Activated CD4-positive, CD25-positive, alpha-beta regulatory T cell treated with anti-CD3 and anti-CD28 coated beads, Interleukin-2, amount 50 U/mL, for 72 hours (primary cell): ENCODE measurements around the gene IGHMBP2.
A peak's percentile ranks its signal among the peaks of the same experiment; 100 is the strongest.

Source experiments
- DNase-seq: peaks from one replicate; pipeline ENCODE4 v3.0.0; 2021

The IGHMBP2 gene

DNA sequence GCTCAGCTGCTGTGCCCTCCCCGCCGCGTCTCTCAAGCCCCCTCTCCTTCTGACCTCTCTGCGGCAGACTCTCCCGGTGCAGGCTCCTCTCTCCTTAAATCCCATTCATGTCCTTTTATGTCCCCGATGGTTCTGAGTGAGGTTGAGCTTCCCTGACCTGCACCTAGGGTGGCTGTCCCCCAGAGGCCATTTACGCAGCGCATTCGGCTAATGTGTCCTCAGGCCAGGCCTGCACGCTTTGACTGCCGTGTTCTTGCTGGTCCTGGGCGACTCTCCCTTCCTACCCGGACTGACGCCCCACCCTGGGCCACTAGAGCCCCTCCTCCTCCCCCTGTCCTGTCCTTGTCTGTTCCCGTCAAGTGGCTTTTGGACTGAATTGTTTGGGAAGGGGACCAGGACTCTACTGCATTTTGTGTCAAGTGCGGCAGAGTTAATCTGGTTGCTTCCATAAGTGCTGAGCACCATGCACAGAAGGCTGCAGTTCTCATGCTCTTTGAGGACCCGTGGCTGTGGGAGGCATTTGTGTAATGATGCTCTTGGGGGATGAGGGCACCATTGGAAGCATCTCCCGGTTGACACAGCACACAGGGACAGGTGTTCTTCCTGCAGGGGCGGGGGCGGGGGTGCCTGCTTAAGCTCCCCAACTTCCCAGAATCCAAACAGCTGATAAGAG, 37.1 kb downstream of the IGHMBP2 start:
- DNase-seq = no peak

DNA sequence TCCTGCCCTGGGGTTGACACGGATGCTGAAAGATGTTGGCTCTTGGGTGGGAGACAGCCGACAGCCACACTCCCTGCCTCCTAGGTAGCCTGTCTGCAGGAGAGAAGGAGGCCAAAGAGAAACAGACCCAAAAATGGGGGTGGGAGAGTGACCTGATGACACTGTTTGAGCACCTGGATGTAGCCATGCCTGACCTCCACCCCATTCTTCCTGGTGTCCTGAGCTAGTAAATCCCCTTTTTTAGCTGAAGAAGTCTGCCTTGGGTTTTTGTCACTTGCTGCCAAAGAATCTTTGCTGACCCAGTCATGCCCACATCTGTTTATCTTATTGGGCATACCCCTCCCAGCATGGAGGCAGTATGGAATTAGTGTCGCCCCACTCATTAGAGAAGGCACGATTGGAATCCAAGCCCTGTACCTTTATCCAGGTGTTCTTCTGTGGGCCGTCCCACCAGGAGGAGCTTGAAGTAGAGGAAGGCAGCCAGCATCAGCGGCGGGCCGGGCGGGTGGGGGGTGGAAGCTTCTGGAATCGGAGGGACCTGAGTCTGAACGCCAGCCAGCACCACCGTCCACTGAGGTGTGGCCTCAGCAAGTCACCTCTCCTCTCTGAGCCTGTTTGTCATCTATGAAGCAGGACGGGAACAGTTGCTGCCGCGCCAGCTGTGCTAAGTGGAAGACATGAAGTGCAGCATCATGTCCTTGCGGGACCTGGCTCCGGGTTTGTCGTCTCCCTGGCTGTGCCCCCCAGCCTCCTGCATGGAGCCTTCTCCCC, 37.8 kb downstream of the IGHMBP2 start:
- no peak for DNase-seq

GRCh38 chr11:68942095-68942620, 38.5 kb downstream of the IGHMBP2 start:
- no peak for DNase-seq

DNA sequence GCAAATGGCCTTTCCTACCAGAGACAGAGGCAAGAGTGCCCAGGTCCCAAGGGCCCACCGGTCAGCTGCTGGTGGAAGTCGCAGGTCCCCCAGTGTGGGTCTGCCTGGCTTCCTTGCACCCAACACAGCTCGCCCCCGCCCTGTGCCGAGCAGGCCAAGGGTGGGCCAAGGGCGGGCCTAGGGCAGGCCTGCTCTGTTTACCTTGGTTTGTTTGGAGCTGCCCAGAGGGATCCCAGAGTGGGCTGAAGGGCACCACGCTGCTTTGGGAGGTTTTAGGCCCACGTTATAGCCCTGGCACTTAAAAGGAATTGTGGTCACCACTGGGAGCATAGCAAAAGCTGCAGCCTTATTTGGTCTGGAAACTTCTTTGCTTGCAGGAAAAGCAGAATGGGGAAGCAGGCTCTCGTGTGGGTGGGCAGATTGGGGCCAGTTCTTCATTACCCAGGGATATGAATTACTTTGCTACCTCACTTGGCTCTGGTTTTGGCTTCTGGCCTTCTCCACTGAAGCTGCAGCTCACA, 39.1 kb downstream of the IGHMBP2 start:
- DNase-seq = no peak

- no peak for DNase-seq
These were observed 42.9 kb downstream of the IGHMBP2 start for GRCh38 chr11:68946416-68947090.

DNA sequence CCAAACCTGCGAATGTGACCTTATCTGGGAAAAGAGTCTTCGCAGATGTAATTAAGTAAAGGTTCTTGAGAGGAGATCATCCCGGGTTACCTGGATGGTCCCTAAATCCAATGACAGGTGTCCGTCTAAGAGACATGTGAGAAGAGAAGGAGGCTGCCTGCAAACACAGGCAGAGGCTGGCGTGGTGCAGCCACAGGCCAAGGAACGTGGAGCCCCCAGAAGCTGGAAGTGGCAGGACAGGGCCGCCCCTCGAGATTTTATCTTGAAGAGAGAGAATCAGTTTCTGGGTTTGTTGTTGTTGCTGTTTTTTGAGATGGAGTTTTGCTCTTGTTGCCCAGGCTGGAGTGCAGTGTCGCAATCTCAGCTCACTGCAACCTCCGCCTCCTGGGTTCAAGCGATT, 43.5 kb downstream of the IGHMBP2 start:
- DNase-seq = no peak

DNA sequence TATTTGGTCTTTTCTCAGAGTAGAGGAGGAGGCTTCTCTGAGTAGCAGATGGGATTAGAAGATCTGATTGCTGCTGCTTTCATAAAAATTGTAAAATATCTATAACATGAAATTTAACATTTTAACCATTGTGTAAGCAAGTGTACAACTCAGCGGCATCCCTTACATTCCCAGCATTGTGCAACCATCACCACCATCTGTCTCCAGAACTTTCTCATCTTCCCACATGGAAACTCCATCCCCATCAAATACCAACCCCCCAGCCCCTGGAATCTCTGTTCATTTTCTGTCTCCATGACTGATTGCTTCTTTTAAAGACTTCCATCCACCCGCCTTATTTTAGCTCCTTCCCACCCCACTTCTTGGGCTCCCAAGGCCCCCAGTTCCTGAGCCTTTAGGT, 44.8 kb downstream of the IGHMBP2 start:
- DNase-seq = no peak

DNA sequence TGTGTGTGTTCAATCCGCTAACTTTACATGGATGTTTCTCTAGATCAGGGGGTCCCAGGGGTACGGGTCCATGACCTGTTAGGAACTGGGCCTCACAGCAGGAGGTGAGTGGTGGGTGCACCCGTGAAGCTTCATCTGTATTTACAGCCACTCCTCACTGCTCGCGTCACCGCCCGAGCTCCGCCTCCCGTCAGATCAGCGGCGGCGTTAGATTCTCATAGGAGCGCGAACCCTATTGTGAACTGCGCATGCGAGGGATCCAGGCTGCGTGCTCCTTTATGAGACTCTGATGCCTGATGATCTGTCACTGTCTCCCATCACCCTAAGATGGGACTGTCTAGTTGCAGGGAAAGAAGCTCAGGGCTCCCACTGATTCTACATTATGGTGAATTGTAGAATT, 45.2 kb downstream of the IGHMBP2 start:
- no peak for DNase-seq

GRCh38 chr11:68950270-68950669, 46.6 kb downstream of the IGHMBP2 start:
- no peak for DNase-seq

DNA sequence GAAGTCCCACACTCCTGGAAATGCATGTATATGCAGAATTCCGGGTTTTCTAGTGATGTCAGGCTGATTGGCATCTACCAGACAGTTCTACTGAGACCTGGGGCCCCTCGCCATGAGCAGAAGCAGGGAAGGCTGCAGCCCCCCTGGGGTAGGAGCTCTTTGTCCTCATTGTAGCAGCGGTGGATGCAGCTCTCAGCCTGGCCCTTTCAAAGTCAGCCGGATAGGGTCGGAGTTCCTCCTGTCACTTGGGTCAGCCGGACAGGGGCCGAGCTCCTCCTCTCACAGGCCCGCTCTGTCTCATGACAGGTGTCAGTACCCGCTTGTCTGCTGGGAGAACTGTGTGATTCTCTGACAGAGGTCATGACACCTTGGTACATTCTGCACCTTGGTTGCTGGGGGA, 47.1 kb downstream of the IGHMBP2 start:
- DNase-seq = no peak

- DNase-seq = no peak
These were observed 51.3 kb downstream of the IGHMBP2 start for GRCh38 chr11:68954836-68955606.

- DNase-seq = no peak
These were observed 51.9 kb downstream of the IGHMBP2 start for GRCh38 chr11:68955607-68955958.

DNA sequence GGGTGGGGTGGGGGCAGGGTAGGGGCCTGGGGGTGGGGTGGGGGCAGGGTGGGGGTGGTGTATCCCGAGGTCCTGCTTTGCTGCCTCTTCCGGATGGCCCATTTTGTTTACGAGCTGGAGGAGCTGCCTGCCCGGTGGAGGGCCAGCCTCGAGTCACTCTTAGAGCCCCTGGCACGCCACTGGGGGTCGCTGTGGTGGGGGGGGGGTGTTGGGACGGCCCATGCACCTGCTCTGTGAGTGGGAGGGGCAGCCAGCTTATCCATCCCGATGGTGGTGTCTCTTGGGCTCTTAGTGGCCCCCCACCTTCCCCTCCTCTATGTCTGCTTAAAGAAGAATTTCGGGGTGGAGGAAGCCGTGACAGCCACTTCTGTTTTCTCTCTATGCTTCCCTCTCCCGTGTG, 52.5 kb downstream of the IGHMBP2 start:
- no peak for DNase-seq

- DNase-seq = no peak
These were observed 53.0 kb downstream of the IGHMBP2 start for GRCh38 chr11:68956547-68957254.

DNA sequence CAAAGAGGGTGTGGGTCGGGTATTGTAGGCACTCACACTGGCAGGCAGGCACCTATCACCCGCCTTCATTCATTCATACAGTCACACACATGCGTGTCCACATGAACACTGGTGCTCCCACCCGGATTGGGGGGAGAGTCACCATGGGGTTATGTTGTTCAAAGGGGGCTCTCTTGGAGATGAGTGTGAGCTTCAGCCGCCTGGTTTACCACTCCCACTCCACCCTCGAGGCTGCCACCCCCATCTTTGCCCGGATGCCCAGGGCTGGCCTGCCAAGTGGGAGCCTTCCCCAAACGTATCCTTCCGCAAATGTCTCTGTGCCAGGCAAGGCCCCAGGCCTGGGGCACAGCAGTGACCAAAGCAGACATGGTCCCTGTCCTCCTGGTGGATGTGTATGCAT, 54.5 kb downstream of the IGHMBP2 start:
- no peak for DNase-seq

GRCh38 chr11:68959465-68960293, 56.0 kb downstream of the IGHMBP2 start:
- DNase-seq = no peak

GRCh38 chr11:68960294-68961071, 56.8 kb downstream of the IGHMBP2 start:
- no peak for DNase-seq

- no peak for DNase-seq
These were observed 57.6 kb downstream of the IGHMBP2 start for GRCh38 chr11:68961245-68961644.

- DNase-seq = no peak
These were observed 59.0 kb downstream of the IGHMBP2 start for GRCh38 chr11:68962527-68963250.

- peak; percentile 25 for DNase-seq
These were observed 60.1 kb downstream of the IGHMBP2 start for GRCh38 chr11:68963779-68964178.
